Peyer's patch (tissue), 4 donors: Measurements from ENCODE around the gene ACSBG1. TPM values are rescaled to one million over a fixed set of nuclear protein-coding genes. Genes with fewer than 3 reads are reported as not detected.

Experiments
- DNase-seq, 3 donors: peaks; one replicate each; pipeline ENCODE4 v3.0.0-alpha.2; 2017 to 2019
- H3K27ac ChIP-seq, 4 donors: fragments of 200-600 bp; sonication (generic); one replicate each; pipeline ENCODE4 v1.5.1; 2016 to 2019
- H3K27me3 ChIP-seq, 2 donors: fragments of 200-600 bp; sonication (generic); one replicate each; pipeline ENCODE4 v1.5.1; 2019
- H3K36me3 ChIP-seq, 3 donors: fragments of 200-600 bp; sonication (generic); one replicate each; pipeline ENCODE4 v1.5.1; 2016 to 2019
- H3K4me1 ChIP-seq, 4 donors: fragments of 200-600 bp; sonication (generic); one replicate each; pipeline ENCODE4 v1.5.1; 2016 to 2019
- H3K4me3 ChIP-seq, 4 donors: fragments of 200-600 bp; sonication (generic); 1 replicate in 3 of 4; 2 replicates in 1 of 4; pipeline ENCODE4 v1.5.1; 2016 to 2019; ENCODE audit warnings: mild to moderate bottlenecking in 1 of 4
- H3K9me3 ChIP-seq, 4 donors: fragments of 200-600 bp; sonication (generic); one replicate each; pipeline ENCODE4 v1.5.1; 2016 to 2019; ENCODE audit warnings: mild to moderate bottlenecking in 1 of 4
- CTCF ChIP-seq, 6 experiments: fragments of 450-650 bp in 4 of 6; fragments of 200-600 bp in 2 of 6; sonication (generic) in 1 of 6; IDR thresholded peaks; one replicate each; pipeline ENCODE4 v1.5.1; 2017 to 2019; ENCODE audit warnings: antibody characterized with exemption in 6 of 6, mild to moderate bottlenecking in 3 of 6, moderate library complexity in 1 of 6
- POLR2A ChIP-seq, 2 donors: fragments of 450-650 bp; IDR thresholded peaks; one replicate each; pipeline ENCODE4 v1.5.1; 2017; ENCODE audit warnings: antibody characterized with exemption in 2 of 2, mild to moderate bottlenecking in 2 of 2, moderate library complexity in 2 of 2
- total RNA-seq, 4 donors: library from RNA; depleted of rRNA; stranded (reverse); fragments of >200 nt; gene quantifications; one replicate each; pipeline ENCODE4 v1.1.0, GENCODE V29; 2016

ACSBG1 gene
- total RNA-seq, 4 donors from 2014 or later, result not detected

GRCh38 chr15:78213956-78214355 is 20.4 kb downstream of the ACSBG1 start:
- no peak for DNase-seq
- peaks cover 0 to 48% (median 5%) of the 10 kb centered on the region in 4 donors for H3K4me1 ChIP-seq
- no peak overlapping the region for H3K27ac ChIP-seq
- TF ChIP-seq POLR2A (IDR thresholded peaks at IDR 0.05) (no peak), CTCF (IDR thresholded peaks at IDR 0.05) (no peak)
- no peaks in the 10 kb centered on the region for H3K9me3 ChIP-seq
- H3K27me3 ChIP-seq, result no peaks in the 10 kb centered on the region
- no peaks in the 10 kb centered on the region for H3K36me3 ChIP-seq
- no peak overlapping the region for H3K4me3 ChIP-seq

- TF ChIP-seq POLR2A (IDR thresholded peaks at IDR 0.05) (no peak), CTCF (IDR thresholded peaks at IDR 0.05) (no peak)
- Histone ChIP-seq H3K4me1 (peaks cover 0 to 48% (median 5%) of the 10 kb centered on the region in 4 donors), H3K9me3 (no peaks in the 10 kb centered on the region), H3K36me3 (no peaks in the 10 kb centered on the region), H3K27ac (peak overlapping the region in 1 of 4 donors; percentile 84), H3K4me3 (no peak overlapping the region), H3K27me3 (no peaks in the 10 kb centered on the region)
- peak in 1 of 3 donors; percentile 37 for DNase-seq
Observed at GRCh38 chr15:78213425-78213750, 21.0 kb downstream of the ACSBG1 start.

DNA sequence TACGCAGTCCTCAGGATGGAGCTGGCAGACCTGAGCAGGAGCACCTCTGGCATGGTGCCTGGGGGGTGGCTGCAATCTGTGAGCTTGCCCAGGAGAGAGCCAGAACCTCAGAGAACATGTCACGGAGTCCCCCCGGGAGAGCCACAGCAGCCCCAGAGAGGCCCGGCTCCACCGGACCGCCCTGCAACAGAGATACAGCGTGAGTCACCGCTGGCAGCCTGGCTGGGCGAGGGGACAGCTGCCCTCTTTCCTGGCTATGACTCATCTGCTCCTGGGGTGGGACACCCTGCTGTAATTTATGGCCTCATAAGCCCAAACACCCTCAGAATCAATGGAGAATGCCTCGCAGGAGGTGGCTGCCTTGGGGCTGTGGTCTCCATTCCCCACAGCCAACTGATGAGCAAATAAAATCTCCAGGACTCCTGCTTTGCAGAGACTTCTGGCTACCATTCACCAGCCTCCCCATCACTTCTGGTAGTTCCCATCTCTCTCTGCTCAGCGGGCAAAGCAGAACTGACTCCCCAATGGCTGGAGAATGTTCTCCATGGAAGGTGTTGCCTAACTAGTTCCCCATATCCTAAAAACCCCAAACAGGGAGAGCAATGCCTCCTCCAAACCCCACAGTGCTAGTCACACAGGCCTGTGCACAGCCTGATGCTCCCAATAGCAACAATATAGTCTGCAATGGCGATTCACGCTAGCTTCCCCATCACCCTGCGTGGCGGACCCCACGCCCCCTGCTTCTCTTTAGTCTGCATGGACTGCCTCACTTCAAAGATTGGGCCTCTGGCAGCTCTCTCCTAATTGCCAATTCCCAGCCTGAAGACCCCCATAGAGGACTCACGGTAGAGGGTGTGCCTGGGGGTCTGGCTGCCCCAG is 21.6 kb downstream of the ACSBG1 start:
- Histone ChIP-seq H3K9me3 (no peaks in the 10 kb centered on the region), H3K27me3 (no peaks in the 10 kb centered on the region), H3K36me3 (no peaks in the 10 kb centered on the region), H3K4me1 (peaks cover 0 to 48% (median 5%) of the 10 kb centered on the region in 4 donors), H3K27ac (peak overlapping the region in 2 of 4 donors; percentile 48 to 84), H3K4me3 (peak overlapping the region in 1 of 4 donors; percentile 15)
- TF ChIP-seq CTCF (IDR thresholded peaks at IDR 0.05) (no peak), POLR2A (IDR thresholded peaks at IDR 0.05) (peak in 1 of 2 donors; percentile 55)
- peak in 2 of 3 donors; percentile 86 to 90 for DNase-seq

- Histone ChIP-seq H3K36me3 (no peaks in the 10 kb centered on the region), H3K27me3 (no peaks in the 10 kb centered on the region), H3K9me3 (no peaks in the 10 kb centered on the region), H3K4me3 (no peak overlapping the region), H3K27ac (peak overlapping the region in 2 of 4 donors; percentile 48 to 84), H3K4me1 (peaks cover 0 to 43% (median 4%) of the 10 kb centered on the region in 4 donors)
- peak in 1 of 3 donors; percentile 40 for DNase-seq
- no peak for TF ChIP-seq POLR2A (IDR thresholded peaks at IDR 0.05)
- no peak for TF ChIP-seq CTCF (IDR thresholded peaks at IDR 0.05)
Observed at GRCh38 chr15:78212008-78212407, 22.4 kb downstream of the ACSBG1 start.

DNA sequence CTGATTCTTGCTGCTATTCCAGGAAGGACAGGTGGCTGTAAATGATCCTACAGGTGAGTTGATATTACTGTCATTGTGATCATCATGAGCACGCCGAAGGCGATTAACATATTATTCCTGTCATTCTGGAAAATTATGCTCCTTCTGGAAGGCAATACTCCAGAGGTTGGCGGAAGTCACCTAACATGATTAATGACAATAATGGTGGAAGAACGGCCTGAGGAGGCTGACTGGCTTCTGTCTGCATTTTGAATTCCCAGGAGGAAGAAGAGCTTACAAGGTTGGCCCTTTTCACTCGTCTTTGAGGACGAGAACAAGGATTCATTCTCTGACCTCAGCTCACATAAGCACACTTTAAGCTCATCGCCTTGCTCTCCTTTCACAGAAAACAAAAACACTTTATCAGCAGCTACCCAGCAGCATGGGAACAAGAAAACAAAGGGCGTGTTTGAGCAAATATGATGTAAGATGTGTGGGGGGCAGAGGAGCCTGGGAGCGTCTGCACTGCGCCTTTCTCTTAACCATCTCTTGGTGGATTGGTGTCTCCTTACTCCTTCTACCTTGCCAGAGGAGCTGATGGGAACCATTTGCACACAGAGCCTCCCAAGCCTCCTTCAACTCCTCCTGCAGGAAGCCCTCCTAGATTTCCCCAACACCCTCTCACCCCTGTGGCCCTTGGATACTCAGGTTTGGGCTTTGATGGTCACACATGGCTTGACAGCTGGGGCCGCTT is 23.0 kb downstream of the ACSBG1 start:
- no peaks in the 10 kb centered on the region for H3K36me3 ChIP-seq
- peak overlapping the region in 1 of 4 donors; percentile 84 for H3K27ac ChIP-seq
- H3K4me1 ChIP-seq, result peaks cover 0 to 39% (median 3%) of the 10 kb centered on the region in 4 donors
- TF ChIP-seq POLR2A (IDR thresholded peaks at IDR 0.05), result no peak
- TF ChIP-seq CTCF (IDR thresholded peaks at IDR 0.05), result no peak
- peak in 1 of 3 donors; percentile 21 for DNase-seq
- H3K4me3 ChIP-seq, result no peak overlapping the region
- H3K27me3 ChIP-seq, result no peaks in the 10 kb centered on the region
- no peaks in the 10 kb centered on the region for H3K9me3 ChIP-seq
